ENCODE measurements around the gene POU3F2. TPM values are rescaled to one million over a fixed set of nuclear protein-coding genes. Genes with fewer than 3 reads are reported as not detected.

Gene POU3F2
- total RNA-seq, 1 experiment from 2014 or later, result 0.30 TPM

GRCh38 chr6:98864497-98864896, 30.1 kb downstream of the POU3F2 start:
- Histone ChIP-seq H3K4me3 (no peak overlapping the region), H3K36me3 (no peaks in the 10 kb centered on the region; the same call in 1 of the 2 replicates), H3K9me3 (no peaks in the 10 kb centered on the region), H3K27me3 (no peaks in the 10 kb centered on the region)
- no peak for DNase-seq

GRCh38 chr6:98871057-98871456, 36.7 kb downstream of the POU3F2 start:
- DNase-seq, result no peak

DNA sequence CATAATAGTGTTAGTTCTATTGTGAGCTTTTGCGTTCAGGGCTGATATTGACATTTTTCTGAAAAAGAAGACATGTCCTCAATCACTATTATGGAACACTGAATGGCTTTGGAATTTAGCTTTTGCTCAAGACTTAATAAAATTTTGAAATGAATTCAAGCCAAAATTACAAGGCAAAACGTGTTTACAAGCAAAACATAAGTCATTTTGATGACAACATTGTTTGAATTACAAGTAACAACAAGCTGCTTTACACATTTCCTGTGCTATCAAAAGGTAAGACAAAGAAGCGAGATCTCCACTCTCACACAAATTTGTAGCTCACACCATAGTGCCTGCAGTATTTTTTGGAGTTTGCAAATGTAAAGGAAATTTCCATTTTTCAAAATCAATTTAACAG, 37.4 kb downstream of the POU3F2 start:
- H3K9me3 ChIP-seq, result no peaks in the 10 kb centered on the region; the same call in 1 of the 2 replicates
- H3K4me3 ChIP-seq, result no peak overlapping the region
- no peaks in the 10 kb centered on the region for H3K27me3 ChIP-seq
- H3K36me3 ChIP-seq, result no peaks in the 10 kb centered on the region; the same call in none of the 2 replicates
- DNase-seq, result no peak

More at GRCh38 chr6:98871057-98871456, 36.7 kb downstream of the POU3F2 start:
- no peaks in the 10 kb centered on the region; the same call in 1 of the 2 replicates for H3K9me3 ChIP-seq
- no peaks in the 10 kb centered on the region; the same call in none of the 2 replicates for H3K36me3 ChIP-seq
- no peaks in the 10 kb centered on the region for H3K27me3 ChIP-seq
- no peak overlapping the region for H3K4me3 ChIP-seq

DNA sequence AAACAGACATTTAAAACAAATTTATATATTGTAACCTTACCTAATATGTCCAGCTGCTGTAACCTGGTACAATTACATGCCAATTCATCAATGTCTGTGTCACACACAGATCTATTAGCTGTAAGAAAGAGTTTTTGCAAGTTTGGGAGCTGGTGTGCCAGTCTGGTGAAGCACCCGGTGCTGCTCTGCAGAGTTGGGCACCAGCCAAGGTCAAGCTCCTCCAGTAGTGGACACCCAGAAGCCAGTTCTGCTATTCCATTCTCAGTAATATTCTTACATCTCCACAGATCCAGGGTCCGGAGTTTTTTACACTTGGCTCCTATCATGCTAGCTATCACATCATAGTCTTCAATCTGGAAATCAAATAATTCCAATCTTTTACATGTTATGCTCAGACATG, 41.0 kb downstream of the POU3F2 start:
- DNase-seq, result no peak
- H3K36me3 ChIP-seq, result no peaks in the 10 kb centered on the region; the same call in 1 of the 2 replicates
- no peaks in the 10 kb centered on the region for H3K27me3 ChIP-seq
- H3K4me3 ChIP-seq, result no peak overlapping the region
- H3K9me3 ChIP-seq, result no peaks in the 10 kb centered on the region; the same call in 1 of the 2 replicates

DNA sequence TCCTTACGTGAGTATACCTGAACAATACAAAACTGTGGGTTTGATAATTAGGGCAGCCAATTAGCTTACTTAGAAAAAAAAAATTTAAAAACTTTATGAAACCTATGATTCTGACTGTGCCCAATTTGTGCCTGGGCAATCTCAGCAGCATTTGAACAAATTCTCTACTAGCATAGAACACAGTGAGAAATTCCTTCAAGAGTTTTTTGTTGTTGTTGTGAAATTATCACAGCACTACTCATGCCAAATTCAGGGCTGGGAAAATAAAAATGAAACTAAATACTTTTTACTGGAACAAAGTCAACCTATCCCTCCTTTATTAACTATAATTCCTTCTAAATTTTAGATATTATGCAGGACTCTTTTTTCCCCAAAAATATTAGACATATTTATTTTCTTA, 42.9 kb downstream of the POU3F2 start:
- no peaks in the 10 kb centered on the region; the same call in 1 of the 2 replicates for H3K9me3 ChIP-seq
- no peaks in the 10 kb centered on the region for H3K27me3 ChIP-seq
- H3K36me3 ChIP-seq, result peaks cover 2% of the 10 kb centered on the region
- no peak for DNase-seq
- no peak overlapping the region for H3K4me3 ChIP-seq

DNA sequence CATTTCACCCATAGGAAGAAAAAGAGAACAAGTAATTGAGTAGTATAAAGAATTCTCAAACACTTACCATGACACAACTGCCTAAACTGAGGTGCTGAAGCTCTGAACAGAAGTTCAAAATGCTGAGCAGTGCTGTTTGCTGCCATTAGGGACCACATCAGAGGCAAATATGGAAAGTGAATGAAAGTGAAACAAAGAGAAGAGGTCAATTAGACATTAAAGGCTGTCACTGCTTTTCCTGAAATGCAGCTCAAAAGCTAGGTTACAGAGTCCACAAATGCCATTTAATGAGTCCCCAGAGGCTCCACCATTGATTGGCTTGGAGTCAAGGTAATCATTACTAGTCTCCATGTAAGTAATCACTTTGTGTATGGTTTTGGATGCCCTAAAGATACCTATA, 46.1 kb downstream of the POU3F2 start:
- H3K27me3 ChIP-seq, result no peaks in the 10 kb centered on the region
- no peaks in the 10 kb centered on the region for H3K9me3 ChIP-seq
- DNase-seq, result no peak
- H3K4me3 ChIP-seq, result no peak overlapping the region
- H3K36me3 ChIP-seq, result peaks cover 3% of the 10 kb centered on the region; the same call in 1 of the 2 replicates

DNA sequence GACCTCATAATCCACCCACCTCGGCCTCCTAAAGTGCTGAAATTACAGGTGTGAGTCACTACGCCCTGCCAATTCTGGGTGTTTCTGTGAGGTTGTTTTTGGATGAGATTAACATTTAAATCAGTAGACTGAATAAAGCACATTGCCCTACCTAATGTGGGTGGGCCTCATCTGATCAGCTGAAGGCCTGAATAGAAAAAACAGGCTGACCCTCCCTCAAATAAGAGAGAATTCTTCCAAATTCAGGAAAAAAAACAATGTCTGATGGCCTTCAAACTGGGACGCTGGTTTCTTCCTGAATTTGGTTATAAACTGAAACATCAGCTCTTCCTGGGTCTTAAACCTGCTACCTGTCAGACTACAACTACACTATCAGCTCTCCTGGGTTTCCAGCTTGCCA, 51.0 kb downstream of the POU3F2 start:
- Histone ChIP-seq H3K36me3 (peaks cover 3% of the 10 kb centered on the region; the same call in 1 of the 2 replicates), H3K9me3 (no peaks in the 10 kb centered on the region), H3K27me3 (no peaks in the 10 kb centered on the region), H3K4me3 (no peak overlapping the region)
- DNase-seq, result no peak

DNA sequence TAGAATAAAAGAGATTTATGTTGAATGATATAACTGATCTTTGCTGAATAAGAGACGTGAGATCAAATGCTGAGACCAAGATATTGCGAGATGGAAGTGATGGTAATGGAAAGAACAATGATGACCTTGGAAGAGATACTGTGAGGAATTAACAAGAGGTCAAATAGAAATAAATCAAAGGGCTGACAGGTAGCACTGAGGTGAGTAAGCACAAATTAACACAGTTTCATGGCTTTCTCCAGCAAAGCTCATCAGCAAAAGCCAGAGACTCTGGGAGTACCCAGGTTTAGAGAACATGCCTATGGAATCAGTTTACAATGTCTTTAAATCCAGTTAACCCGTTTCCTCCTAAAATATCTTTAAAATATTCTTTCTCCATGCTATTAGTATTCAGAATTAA, 53.3 kb downstream of the POU3F2 start:
- no peak for DNase-seq
- Histone ChIP-seq H3K4me3 (no peak overlapping the region), H3K36me3 (no peaks in the 10 kb centered on the region), H3K27me3 (no peaks in the 10 kb centered on the region), H3K9me3 (no peaks in the 10 kb centered on the region)

Other genes with a start within 250 kb of the POU3F2 start
- gene FBXL4, start 113.4 kb downstream of the POU3F2 start, total RNA-seq (2014; rRNA removed; shearing (Covaris generic); ENCODE audit: low replicate concordance), result 6.1 and 8.6 TPM in 2 replicates

Measured in MG63 (cell line).